RWPE2 (cell line): ENCODE measurements around the gene DAZAP2.

ENCODE experiments used
- ATAC-seq: fragments of 200-7000 bp; cut with Tn5 transposase; 3 replicates; pipeline ENCODE4 v1.9.1; 2021; ENCODE audit warnings: low read depth
- DNase-seq: peaks from one replicate; pipeline ENCODE4 v3.0.0-alpha.2; 2020; ENCODE audit warnings: low spot score
- H3K27ac ChIP-seq: fragments of 450-650 bp; 2 replicates; pipeline ENCODE4 v1.5.1; 2017; ENCODE audit warnings: mild to moderate bottlenecking; ENCODE audit not compliant: poor library complexity, severe bottlenecking
- H3K27me3 ChIP-seq: fragments of 250-450 bp; sonication (Bioruptor Pico); 2 replicates; pipeline ENCODE4 v1.5.1; 2021; ENCODE audit warnings: mild to moderate bottlenecking, moderate library complexity; ENCODE audit not compliant: insufficient read depth, poor library complexity, severe bottlenecking
- H3K36me3 ChIP-seq: fragments of 250-450 bp; sonication (Bioruptor Pico); 2 replicates; pipeline ENCODE4 v1.5.1; 2020; ENCODE audit warnings: low read depth, mild to moderate bottlenecking, moderate library complexity
- H3K4me1 ChIP-seq: fragments of 250-450 bp; sonication (Bioruptor Pico); 2 replicates; pipeline ENCODE4 v1.5.1; 2021; ENCODE audit warnings: mild to moderate bottlenecking, moderate library complexity; ENCODE audit not compliant: insufficient read depth, poor library complexity, severe bottlenecking
- H3K4me3 ChIP-seq: fragments of 250-450 bp; sonication (Bioruptor Pico); 2 replicates; pipeline ENCODE4 v1.5.1; 2021; ENCODE audit warnings: mild to moderate bottlenecking, moderate library complexity; ENCODE audit not compliant: severe bottlenecking
- H3K9me3 ChIP-seq: fragments of 250-450 bp; sonication (Bioruptor Pico); 2 replicates; pipeline ENCODE4 v1.5.1; 2021; ENCODE audit warnings: mild to moderate bottlenecking, moderate library complexity; ENCODE audit not compliant: severe bottlenecking
- CTCF ChIP-seq: fragments of 450-650 bp; IDR thresholded peaks from one replicate; pipeline ENCODE4 v1.5.1; 2017; ENCODE audit warnings: mild to moderate bottlenecking, moderate library complexity; ENCODE audit not compliant: poor library complexity, severe bottlenecking

The DAZAP2 gene

DNA sequence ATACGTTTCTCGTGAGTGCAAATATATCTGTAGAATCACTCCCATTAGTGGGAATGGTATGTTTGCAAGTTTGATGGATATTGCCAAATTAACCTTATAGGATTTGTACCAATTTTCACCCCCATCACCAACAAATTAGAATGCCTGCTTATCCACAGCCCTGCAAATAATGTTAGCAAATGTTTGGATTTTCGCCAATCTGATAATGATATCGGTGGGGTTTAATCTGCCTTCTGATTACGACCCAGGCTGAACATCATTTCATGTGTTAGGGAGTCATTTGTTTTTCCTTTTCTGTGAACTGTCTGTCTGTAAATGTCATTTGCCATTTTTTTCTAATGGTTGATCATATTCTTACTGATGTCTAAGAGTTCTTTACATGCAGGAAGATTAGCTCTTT is 4.1 kb upstream of the DAZAP2 start:
- no peak for DNase-seq
- ATAC-seq, result no peak
- Histone ChIP-seq H3K27ac (no peak overlapping the region), H3K4me3 (no peak overlapping the region), H3K36me3 (no peaks in the 10 kb centered on the region), H3K27me3 (no peaks in the 10 kb centered on the region), H3K9me3 (no peaks in the 10 kb centered on the region), H3K4me1 (no peaks in the 10 kb centered on the region)
- no peak for TF ChIP-seq CTCF

DNA sequence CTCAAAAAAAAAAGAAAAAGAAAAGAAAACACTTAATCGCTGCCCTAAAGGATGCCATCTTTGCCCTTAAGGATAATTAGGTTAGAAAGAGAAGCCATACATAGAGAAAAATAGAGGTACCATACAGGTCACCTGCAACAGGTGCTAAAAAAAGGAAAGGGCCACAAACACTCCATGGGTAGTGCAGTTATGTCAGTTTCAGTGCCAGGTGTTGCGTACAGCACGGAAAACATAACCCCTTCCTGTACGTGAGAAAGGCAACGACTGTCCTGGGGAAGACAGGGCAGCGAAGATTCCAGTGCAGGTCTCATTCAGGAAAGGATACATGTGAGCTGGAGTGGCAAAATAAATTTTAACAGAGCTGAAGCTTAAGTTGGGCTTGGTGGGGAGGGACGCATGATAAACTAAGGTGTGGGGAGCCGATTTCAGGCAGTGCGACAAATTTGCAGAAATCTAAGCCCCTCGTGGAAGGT is 553 bp upstream of the DAZAP2 start:
- peak overlapping the region; percentile 70 for H3K27ac ChIP-seq
- H3K4me3 ChIP-seq, result peak overlapping the region; percentile 96
- DNase-seq, result no peak
- no peaks in the 10 kb centered on the region for H3K9me3 ChIP-seq
- ATAC-seq, result no peak
- peaks cover 30% of the 10 kb centered on the region for H3K36me3 ChIP-seq
- H3K4me1 ChIP-seq, result no peaks in the 10 kb centered on the region
- no peaks in the 10 kb centered on the region for H3K27me3 ChIP-seq
- no peak for TF ChIP-seq CTCF

DNA sequence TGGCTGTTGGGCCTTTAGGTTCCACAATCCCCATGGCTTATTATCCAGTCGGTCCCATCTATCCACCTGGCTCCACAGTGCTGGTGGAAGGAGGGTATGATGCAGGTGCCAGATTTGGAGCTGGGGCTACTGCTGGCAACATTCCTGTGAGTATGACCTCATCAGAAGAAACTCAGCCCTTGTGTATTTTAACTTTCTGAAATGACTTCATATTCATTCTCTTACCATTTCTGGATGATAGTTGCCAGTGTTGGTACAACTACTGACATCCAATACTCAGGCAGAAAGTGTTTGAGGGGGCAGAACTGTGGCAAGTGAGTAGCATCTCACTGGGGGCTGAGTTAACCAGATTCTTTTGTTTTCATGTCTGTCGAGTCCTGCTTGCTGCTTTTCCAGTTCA is 2.3 kb downstream of the DAZAP2 start:
- Histone ChIP-seq H3K27me3 (no peaks in the 10 kb centered on the region), H3K36me3 (peaks cover 50% of the 10 kb centered on the region), H3K4me3 (no peak overlapping the region), H3K4me1 (peaks cover under 1% of the 10 kb centered on the region), H3K27ac (no peak overlapping the region), H3K9me3 (no peaks in the 10 kb centered on the region)
- DNase-seq, result no peak
- no peak for TF ChIP-seq CTCF
- no peak for ATAC-seq

DNA sequence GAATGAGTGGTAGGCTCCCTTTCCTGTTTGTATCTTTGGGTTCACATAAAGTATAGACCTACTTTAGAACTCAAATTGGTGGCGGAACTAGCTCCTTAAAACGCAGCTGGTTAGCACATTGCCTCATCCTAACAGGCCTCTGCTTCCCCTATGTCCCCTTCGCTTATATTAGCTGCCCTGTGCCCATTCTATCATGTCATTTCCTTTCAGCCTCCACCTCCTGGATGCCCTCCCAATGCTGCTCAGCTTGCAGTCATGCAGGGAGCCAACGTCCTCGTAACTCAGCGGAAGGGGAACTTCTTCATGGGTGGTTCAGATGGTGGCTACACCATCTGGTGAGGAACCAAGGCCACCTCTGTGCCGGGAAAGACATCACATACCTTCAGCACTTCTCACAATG is 3.5 kb downstream of the DAZAP2 start:
- ATAC-seq (no peak), DNase-seq (no peak)
- TF ChIP-seq CTCF, result no peak
- H3K4me1 ChIP-seq, result peaks cover 6% of the 10 kb centered on the region
- no peak overlapping the region for H3K27ac ChIP-seq
- H3K9me3 ChIP-seq, result no peaks in the 10 kb centered on the region
- no peaks in the 10 kb centered on the region for H3K27me3 ChIP-seq
- no peak overlapping the region for H3K4me3 ChIP-seq
- H3K36me3 ChIP-seq, result peaks cover 57% of the 10 kb centered on the region

- H3K4me1 ChIP-seq, result peaks cover 6% of the 10 kb centered on the region
- H3K9me3 ChIP-seq, result no peaks in the 10 kb centered on the region
- H3K27ac ChIP-seq, result no peak overlapping the region
- TF ChIP-seq CTCF, result no peak
- H3K36me3 ChIP-seq, result peaks cover 57% of the 10 kb centered on the region
- no peak for DNase-seq
- no peaks in the 10 kb centered on the region for H3K27me3 ChIP-seq
- ATAC-seq, result no peak
- H3K4me3 ChIP-seq, result no peak overlapping the region
Measured at GRCh38 chr12:51242876-51243275, 4.2 kb downstream of the DAZAP2 start.
